Chondrocyte (in vitro differentiated cells): Measurements from ENCODE around the gene ACMSD. TPM values are rescaled to one million over a fixed set of nuclear protein-coding genes. Genes with fewer than 3 reads are reported as not detected.

Experiments
- DNase-seq: peaks from one replicate; pipeline ENCODE4 v3.0.0; 2021; ENCODE audit warnings: mixed read lengths, low spot score
- H3K27ac Mint-ChIP-seq: one replicate; pipeline ENCODE4 v1.8.0; 2021; ENCODE audit warnings: mild to moderate bottlenecking, moderate library complexity, mixed read lengths; ENCODE audit not compliant: unreplicated experiment
- H3K27me3 Mint-ChIP-seq: 2 replicates; pipeline ENCODE4 v1.8.0; 2021; ENCODE audit warnings: low read depth, mixed read lengths
- H3K36me3 Mint-ChIP-seq: 2 replicates; pipeline ENCODE4 v1.8.0; 2021; ENCODE audit warnings: low read depth, mixed read lengths
- H3K4me1 Mint-ChIP-seq: 2 replicates; pipeline ENCODE4 v1.8.0; 2021; ENCODE audit warnings: low read depth, mild to moderate bottlenecking, mixed read lengths
- H3K4me3 Mint-ChIP-seq: one replicate; pipeline ENCODE4 v1.8.0; 2021; ENCODE audit warnings: mild to moderate bottlenecking, moderate library complexity, mixed read lengths; ENCODE audit not compliant: unreplicated experiment
- H3K9me3 Mint-ChIP-seq: 2 replicates; pipeline ENCODE4 v1.8.0; 2021; ENCODE audit warnings: low read depth, mixed read lengths
- total RNA-seq: library from RNA; stranded (reverse); gene quantifications from 3 replicates; pipeline ENCODE4 v1.2.1, GENCODE V29; 2021
- TF ChIP-seq, protein P1 (sequence below): fragments of 200-600 bp; sonication (generic); IDR thresholded peaks from 2 replicates; pipeline ENCODE4 v1.5.0; 2021; ENCODE audit warnings: antibody characterized with exemption, mild to moderate bottlenecking, moderate library complexity

ACMSD gene
- total RNA-seq, 1 donor from 2014 or later: not detected

DNA sequence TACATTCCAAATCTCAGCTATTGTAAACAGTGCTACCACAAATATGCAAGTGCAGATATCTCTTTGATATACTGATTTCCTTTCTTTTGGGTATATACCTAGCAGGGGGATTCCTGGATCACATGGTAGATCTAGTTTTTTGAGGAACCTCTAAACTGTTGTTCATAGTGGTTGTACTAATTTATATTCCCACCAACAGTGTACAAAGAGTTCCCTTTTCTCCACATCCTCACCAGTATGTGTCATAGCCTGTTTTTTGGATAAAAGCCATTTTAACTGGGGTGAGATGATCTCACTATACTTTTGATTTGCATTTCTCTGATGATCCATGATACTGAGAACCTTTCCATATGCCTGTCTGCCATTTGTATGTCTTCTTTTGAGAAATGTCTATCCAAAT is 73.9 kb downstream of the ACMSD start:
- H3K36me3 Mint-ChIP-seq: peaks cover 1% of the 10 kb centered on the region
- no peaks in the 10 kb centered on the region for H3K27me3 Mint-ChIP-seq
- no peak overlapping the region for H3K27ac Mint-ChIP-seq
- TF ChIP-seq, protein P1, sequence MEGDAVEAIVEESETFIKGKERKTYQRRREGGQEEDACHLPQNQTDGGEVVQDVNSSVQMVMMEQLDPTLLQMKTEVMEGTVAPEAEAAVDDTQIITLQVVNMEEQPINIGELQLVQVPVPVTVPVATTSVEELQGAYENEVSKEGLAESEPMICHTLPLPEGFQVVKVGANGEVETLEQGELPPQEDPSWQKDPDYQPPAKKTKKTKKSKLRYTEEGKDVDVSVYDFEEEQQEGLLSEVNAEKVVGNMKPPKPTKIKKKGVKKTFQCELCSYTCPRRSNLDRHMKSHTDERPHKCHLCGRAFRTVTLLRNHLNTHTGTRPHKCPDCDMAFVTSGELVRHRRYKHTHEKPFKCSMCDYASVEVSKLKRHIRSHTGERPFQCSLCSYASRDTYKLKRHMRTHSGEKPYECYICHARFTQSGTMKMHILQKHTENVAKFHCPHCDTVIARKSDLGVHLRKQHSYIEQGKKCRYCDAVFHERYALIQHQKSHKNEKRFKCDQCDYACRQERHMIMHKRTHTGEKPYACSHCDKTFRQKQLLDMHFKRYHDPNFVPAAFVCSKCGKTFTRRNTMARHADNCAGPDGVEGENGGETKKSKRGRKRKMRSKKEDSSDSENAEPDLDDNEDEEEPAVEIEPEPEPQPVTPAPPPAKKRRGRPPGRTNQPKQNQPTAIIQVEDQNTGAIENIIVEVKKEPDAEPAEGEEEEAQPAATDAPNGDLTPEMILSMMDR: no peak
- DNase-seq: no peak
- no peak overlapping the region for H3K4me3 Mint-ChIP-seq
- peaks cover 22% of the 10 kb centered on the region for H3K9me3 Mint-ChIP-seq
- H3K4me1 Mint-ChIP-seq: peaks cover 4% of the 10 kb centered on the region

DNA sequence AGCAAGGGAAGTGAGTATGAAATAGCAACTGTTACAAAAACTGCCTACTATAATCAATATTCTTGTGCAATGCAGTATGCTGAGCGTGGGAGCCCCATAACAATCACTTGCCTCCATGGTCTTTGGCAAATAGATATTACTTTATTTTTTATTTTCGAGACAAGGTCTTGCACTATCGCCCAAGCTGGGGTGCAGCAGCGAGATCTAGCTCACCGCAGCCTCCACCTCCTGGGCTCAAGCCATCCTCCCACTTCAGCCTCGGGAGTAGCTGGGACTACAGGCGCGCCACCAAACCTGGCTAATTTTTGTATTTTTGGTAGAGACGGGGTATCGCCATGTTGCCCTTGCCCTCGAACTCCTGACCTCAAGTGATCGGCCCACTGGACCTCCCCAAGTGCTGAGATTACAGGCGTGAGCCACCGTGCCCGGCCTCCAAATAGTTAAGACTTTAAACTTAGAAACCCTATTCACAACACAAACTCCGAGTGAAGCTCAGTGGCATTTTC is 79.0 kb downstream of the ACMSD start:
- H3K9me3 Mint-ChIP-seq: peaks cover 12% of the 10 kb centered on the region
- H3K27ac Mint-ChIP-seq: peak overlapping the region; percentile 100
- H3K4me3 Mint-ChIP-seq: peak overlapping the region; percentile 97
- no peak for DNase-seq
- H3K36me3 Mint-ChIP-seq: peaks cover 3% of the 10 kb centered on the region
- TF ChIP-seq, protein P1: no peak
- peaks cover 25% of the 10 kb centered on the region for H3K4me1 Mint-ChIP-seq
- H3K27me3 Mint-ChIP-seq: no peaks in the 10 kb centered on the region

DNA sequence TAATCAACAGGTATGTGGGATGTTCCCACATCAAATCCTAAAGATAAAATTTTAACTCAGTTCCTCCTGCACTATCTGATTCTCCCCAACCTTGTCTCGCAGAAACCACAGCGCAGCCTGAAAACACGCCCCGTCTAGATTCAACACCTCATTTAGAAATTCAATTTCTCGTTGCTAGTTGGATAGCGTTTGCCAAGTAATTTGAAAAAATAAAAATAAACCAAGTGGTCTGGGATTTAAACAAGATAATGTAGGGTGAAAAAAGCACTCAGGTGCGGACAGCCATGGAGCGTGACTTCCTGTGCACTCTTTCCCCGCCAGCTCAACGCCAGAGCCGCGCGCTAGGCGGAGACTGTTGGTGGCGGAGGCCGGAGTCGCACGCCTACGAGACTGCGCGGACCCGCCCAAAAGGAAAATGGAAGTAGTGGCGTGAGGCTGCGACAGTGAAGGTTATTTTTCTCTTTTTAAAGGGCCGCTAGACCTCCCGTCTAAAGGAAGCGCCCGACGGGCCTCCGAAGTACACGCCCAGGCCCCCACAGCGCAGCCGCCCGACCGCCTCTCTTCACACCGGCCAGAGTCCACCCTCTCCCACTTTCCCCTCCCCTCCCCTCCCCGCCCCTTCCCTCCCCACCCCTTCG is 79.6 kb downstream of the ACMSD start:
- Mint-ChIP-seq H3K4me3 (peak overlapping the region; percentile 97), H3K4me1 (peaks cover 30% of the 10 kb centered on the region), H3K36me3 (peaks cover 3% of the 10 kb centered on the region), H3K27ac (peak overlapping the region; percentile 100), H3K27me3 (no peaks in the 10 kb centered on the region), H3K9me3 (peaks cover 9% of the 10 kb centered on the region)
- TF ChIP-seq, protein P1: peak; percentile 67
- no peak for DNase-seq

DNA sequence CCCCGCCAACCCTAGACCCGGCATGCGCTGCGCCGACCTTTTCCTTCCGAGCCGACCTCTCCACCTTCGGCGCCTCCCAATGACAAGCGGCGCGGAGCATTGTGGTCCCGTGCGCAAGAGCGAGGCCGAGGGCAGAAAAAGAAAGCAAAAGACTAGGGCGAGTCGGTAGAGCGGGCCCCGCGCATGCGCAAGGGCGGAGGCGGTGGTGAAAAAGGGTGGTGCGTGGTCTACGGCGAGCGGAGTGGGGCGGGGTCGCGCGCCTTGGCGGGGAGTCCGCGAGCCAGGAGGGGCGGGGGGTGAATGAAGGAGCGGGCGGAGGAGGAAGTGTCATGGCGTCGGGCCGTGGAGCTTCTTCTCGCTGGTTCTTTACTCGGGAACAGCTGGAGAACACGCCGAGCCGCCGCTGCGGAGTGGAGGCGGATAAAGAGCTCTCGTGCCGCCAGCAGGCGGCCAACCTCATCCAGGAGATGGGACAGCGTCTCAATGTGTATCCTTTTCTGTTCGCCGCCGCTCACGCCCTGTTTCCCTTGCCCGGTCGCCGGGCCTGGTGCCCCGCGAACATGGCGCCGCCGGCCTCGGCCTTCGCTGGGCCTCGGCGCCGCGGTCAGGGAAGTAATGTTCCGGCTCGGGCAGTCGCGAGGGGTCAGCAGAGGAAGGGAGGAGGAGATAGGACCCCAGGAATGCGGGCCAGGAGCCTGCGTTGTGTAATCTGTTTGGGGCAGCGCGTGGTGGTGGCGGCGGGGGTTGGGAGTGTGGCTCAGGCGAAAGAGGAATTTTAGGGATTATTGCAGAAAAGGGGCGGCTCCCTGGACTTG is 80.3 kb downstream of the ACMSD start, which contains the start of gene CCNT2:
Gene CCNT2, plus strand, starts transcription at position 297 of the 815 bp plus-strand sequence. Its CDS starts 33 bp downstream, at position 330.
- peak; percentile 100 for DNase-seq
- Mint-ChIP-seq H3K36me3 (peaks cover 3% of the 10 kb centered on the region), H3K9me3 (peaks cover 2% of the 10 kb centered on the region), H3K4me3 (peak within 1 kb of the TSS; percentile 97), H3K27me3 (no peaks in the 10 kb centered on the region), H3K27ac (peak within 1 kb of the TSS; percentile 100), H3K4me1 (peaks cover 33% of the 10 kb centered on the region)
- TF ChIP-seq, protein P1: peak; percentile 32
